Measurements from ENCODE around the gene HDAC7.

- no peak for TF ChIP-seq CTCF (IDR thresholded peaks at IDR 0.05; ENCODE audit: poor library complexity)
- TF ChIP-seq EZH2 (IDR thresholded peaks at IDR 0.05; ENCODE audit: borderline replicate concordance): no peak
These were observed 31.9 kb downstream of the HDAC7 start for GRCh38 chr12:47787596-47788319.

Measured in hepatocyte (in vitro differentiated cells).